GM12878 (cell line): ENCODE results near the gene CHMP3. TPM values are rescaled to one million over a fixed set of nuclear protein-coding genes. Genes with fewer than 3 reads are reported as not detected.

ENCODE experiments used
- ATAC-seq: fragments of 200-7000 bp; cut with Tn5 transposase; 3 replicates; pipeline ENCODE4 v1.9.1; 2020; ENCODE audit warnings: mild to moderate bottlenecking, moderate library complexity
- BruUV-seq: library from RNA; stranded (reverse); fragments of 400-500 nt; replicated peaks from 2 replicates; lab custom pipeline; 2021; lab: Mats Ljungman, UMichigan
- CTCF ChIA-PET: fragments of 300-600 bp; sonication (Branson Sonifier 250); formaldehyde crosslinking; extraction: SDS; loops from one replicate; lab custom pipeline; 2021; ENCODE audit warnings: inconsistent platforms; lab: Yijun Ruan, JAX
- POLR2A ChIA-PET: fragments of 350-600 bp; formaldehyde crosslinking; extraction: SDS; loops from one replicate; lab custom pipeline; 2021; ENCODE audit warnings: inconsistent platforms; lab: Charles Lee
- RAD21 ChIA-PET: fragments of 300-600 bp; sonication (Branson Sonifier 250); formaldehyde crosslinking; loops from one replicate; lab custom pipeline; 2023; ENCODE audit warnings: antibody characterized with exemption; ENCODE audit not compliant: unreplicated experiment; lab: Charles Lee
- SMC1A ChIA-PET: fragments of 300-600 bp; sonication (Branson Sonifier 250); formaldehyde crosslinking; loops from one replicate; lab custom pipeline; 2023; ENCODE audit not compliant: unreplicated experiment, uncharacterized antibody; lab: Charles Lee
- DNase-seq: peaks from one replicate; pipeline ENCODE4 v3.0.0-alpha.2; 2011; ENCODE audit warnings: low read depth, low spot score
- FAIRE-seq: peaks from 3 replicates; lab custom pipeline; 2011; peaks lifted over from hg19 to GRCh38; lab: Jason Lieb, UNC
- H2AFZ ChIP-seq: 2 replicates; pipeline ENCODE4 v1.6.0; 2011; ENCODE audit warnings: low read depth, low read length, control low read depth; ENCODE audit not compliant: control insufficient read depth
- H3K27ac ChIP-seq: 2 replicates; pipeline ENCODE4 v1.5.1; 2011; ENCODE audit warnings: control low read depth; ENCODE audit not compliant: control insufficient read depth, insufficient read depth
- H3K27me3 ChIP-seq, 2 experiments: replicated peaks in 1 of 2; 2 replicates each; pipeline versions ENCODE4 v1.6.0 to v1.6.1; 2011; ENCODE audit warnings: low read length in 1 of 2; ENCODE audit not compliant: control insufficient read depth in 2 of 2, insufficient read depth in 2 of 2
- H3K36me3 ChIP-seq, 2 experiments: 2 replicates each; pipeline ENCODE4 v1.5.1; 2011; ENCODE audit warnings: low read length in 1 of 2; ENCODE audit not compliant: control insufficient read depth in 2 of 2, insufficient read depth in 2 of 2
- H3K4me1 ChIP-seq: 2 replicates; pipeline ENCODE4 v1.6.1; 2011; ENCODE audit warnings: mild to moderate bottlenecking, low read length, moderate library complexity, mixed read lengths; ENCODE audit not compliant: control insufficient read depth, insufficient read depth
- H3K4me2 ChIP-seq: 2 replicates; pipeline ENCODE4 v1.6.0; 2011; ENCODE audit warnings: control low read depth; ENCODE audit not compliant: control insufficient read depth, insufficient read depth
- H3K4me3 ChIP-seq: fragments of 200-600 bp; sonication (generic); 2 replicates; pipeline ENCODE4 v1.5.1; 2016
- H3K79me2 ChIP-seq: 2 replicates; pipeline ENCODE4 v1.6.0; 2011; ENCODE audit warnings: low read length; ENCODE audit not compliant: control insufficient read depth, insufficient read depth
- H3K9ac ChIP-seq: 2 replicates; pipeline ENCODE4 v1.8.0; 2011; ENCODE audit warnings: low read length, control low read depth, mixed read lengths; ENCODE audit not compliant: control insufficient read depth, insufficient read depth
- H3K9me3 ChIP-seq: replicated peaks from 3 replicates; pipeline ENCODE4 v1.5.1; 2011; ENCODE audit warnings: mild to moderate bottlenecking, low read length; ENCODE audit not compliant: control insufficient read depth, insufficient read depth
- H4K20me1 ChIP-seq: 2 replicates; pipeline ENCODE4 v1.6.0; 2011; ENCODE audit not compliant: control insufficient read depth, insufficient read depth
- CBFB ChIP-seq: IDR thresholded peaks from 2 replicates; pipeline ENCODE4 v1.6.1; 2016; ENCODE audit warnings: antibody characterized with exemption, low read depth
- E2F8 ChIP-seq: fragments of 450-650 bp; IDR thresholded peaks from 2 replicates; pipeline ENCODE4 v1.6.1; 2018; ENCODE audit warnings: mild to moderate bottlenecking, low read depth, moderate library complexity; ENCODE audit not compliant: partially characterized antibody
- GABPA ChIP-seq: IDR thresholded peaks from 2 replicates; pipeline ENCODE4 v1.6.1; 2014; ENCODE audit warnings: antibody characterized with exemption, low read depth, mild to moderate bottlenecking, inconsistent platforms
- LARP7 ChIP-seq: fragments of 450-650 bp; IDR thresholded peaks from 2 replicates; pipeline ENCODE4 v1.6.1; 2017; ENCODE audit warnings: mild to moderate bottlenecking
- NR2C2 ChIP-seq: IDR thresholded peaks from 2 replicates; pipeline ENCODE4 v1.6.1; 2011; ENCODE audit warnings: borderline replicate concordance, low read depth; ENCODE audit not compliant: control insufficient read depth, insufficient read length
- RB1 ChIP-seq: fragments of 450-650 bp; formaldehyde crosslinking; IDR thresholded peaks from 2 replicates; pipeline ENCODE4 v1.6.1; 2017; ENCODE audit warnings: mild to moderate bottlenecking, borderline replicate concordance
- ZNF24 ChIP-seq: fragments of 450-650 bp; IDR thresholded peaks from 2 replicates; pipeline ENCODE4 v1.6.1; 2017; ENCODE audit warnings: antibody characterized with exemption, mild to moderate bottlenecking
- ZNF274 ChIP-seq: IDR thresholded peaks from one replicate; pipeline ENCODE4 v1.8.0; 2011; ENCODE audit not compliant: insufficient read length, insufficient read depth
- ZSCAN29 ChIP-seq: fragments of 450-650 bp; IDR thresholded peaks from 2 replicates; pipeline ENCODE4 v1.6.1; 2017; ENCODE audit warnings: mild to moderate bottlenecking, moderate library complexity
- WGBS: methylation state at CpG from one replicate; pipeline ENCODE4 v1.1.6; 2016; ENCODE audit warnings: low lambda C conversion rate; ENCODE audit not compliant: insufficient replicate concordance, insufficient coverage; ENCODE audit errors: missing lambda C conversion rate; 5-methylcytosine and 5-hydroxymethylcytosine counted together
- in situ Hi-C: fragments of 300-500 bp; cut with MboI; formaldehyde crosslinking; loops from 9 replicates; pipeline ENCODE4 v1.14.3; 2018; ENCODE audit warnings: mixed read lengths
- intact Hi-C: fragments of 100-400 bp; cut with micrococcal nuclease; formaldehyde crosslinking; loops from one replicate; pipeline ENCODE4 v1.14.2; 2022; ENCODE audit not compliant: unreplicated experiment
- polyA plus RNA-seq, 11 experiments: library from polyadenylated mRNA; depleted of rRNA in 4 of 11; unstranded in 6 of 11; stranded (reverse) in 5 of 11; fragments of >200 nt; fragmentation: Nextera tagmentation in 4 of 11; fragmentation: Illumina TruSeq in 1 of 11; extraction: Ambion mirVana in 4 of 11; extraction: Trizol in 1 of 11; gene quantifications; 1 replicate in 1 of 11; 2 replicates in 10 of 11; pipeline versions ENCODE4 v1.2.1 to v1.2.3, GENCODE V29; 2011 to 2016; ENCODE audit warnings: inconsistent platforms in 2 of 11, missing spikeins in 2 of 11, low read depth in 1 of 11
- total RNA-seq, 4 experiments: library from RNA; depleted of rRNA in 3 of 4; stranded (reverse); fragments of >200 nt in 3 of 4; fragmentation: Illumina TruSeq in 1 of 4; extraction: Trizol in 1 of 4; gene quantifications; 2 replicates each; pipeline versions ENCODE4 v1.2.1 to v1.2.3, GENCODE V29; 2013 to 2021

Gene CHMP3
- total and polyA plus RNA-seq, 10 of the 15 experiments (the other 5 are each of a cell fraction or from before 2014, with no cell fraction given), result 22.5 to 56.8 (median 32.5) TPM

GRCh38 chr2:86525421-86526340 is 37.6 kb downstream of the CHMP3 start:
- CTCF ChIA-PET, result no interaction called here
- H4K20me1 ChIP-seq, result no peaks in the 10 kb centered on the region
- no TSS peak for BruUV-seq
- POLR2A ChIA-PET, result no interaction called here
- 98% methylated on average over 11 of the region's 11 CpGs for WGBS
- no peaks in the 10 kb centered on the region for H3K27me3 ChIP-seq
- no peak overlapping the region for H3K4me3 ChIP-seq
- intact Hi-C loops (no loop called here), in situ Hi-C loops (no loop called here)
- SMC1A ChIA-PET, result no interaction called here
- no peaks in the 10 kb centered on the region; the same call in 2 of the 3 replicates for H3K9me3 ChIP-seq
- RAD21 ChIA-PET, result no interaction called here
- H2AFZ ChIP-seq, result no peak overlapping the region
- ATAC-seq (no peak), DNase-seq (no peak), FAIRE-seq (no peak)
- no peak overlapping the region for H3K9ac ChIP-seq
- no peak overlapping the region for H3K27ac ChIP-seq
- no peaks in the 10 kb centered on the region for H3K4me1 ChIP-seq
- no peaks in the 10 kb centered on the region for H3K79me2 ChIP-seq
- TF ChIP-seq NR2C2 (no peak), CBFB (no peak), E2F8 (no peak), ZNF24 (no peak), GABPA (no peak), ZSCAN29 (no peak), RB1 (no peak), LARP7 (no peak), ZNF274 (no peak)
- no peaks in the 10 kb centered on the region for H3K36me3 ChIP-seq
- H3K4me2 ChIP-seq, result no peak overlapping the region
